IMR-90 (cell line): Measurements from ENCODE around the gene CTAG1B. TPM values are rescaled to one million over a fixed set of nuclear protein-coding genes. Genes with fewer than 3 reads are reported as not detected.

Experiments used
- ATAC-seq: fragments of 200-7000 bp; cut with Tn5 transposase; 2 replicates; pipeline ENCODE4 v1.9.1; 2020; ENCODE audit warnings: low read depth, mild to moderate bottlenecking, moderate library complexity
- BruUV-seq: library from RNA; stranded (reverse); fragments of 400-500 nt; replicated peaks from 2 replicates; lab custom pipeline; 2021; lab: Mats Ljungman, UMichigan
- CTCF ChIA-PET: fragments of 300-600 bp; formaldehyde crosslinking; extraction: SDS; loops from one replicate; lab custom pipeline; 2021; ENCODE audit warnings: antibody characterized with exemption; lab: Yijun Ruan, JAX
- POLR2A ChIA-PET: fragments of 300-600 bp; sonication (Branson Sonifier 250); formaldehyde crosslinking; loops from one replicate; lab custom pipeline; 2022; ENCODE audit warnings: antibody characterized with exemption; ENCODE audit not compliant: unreplicated experiment; lab: Charles Lee
- DNase-seq: peaks from one replicate; pipeline ENCODE4 v3.0.0; 2013
- H2AFZ ChIP-seq: replicated peaks from 2 replicates; pipeline ENCODE3; 2013; ENCODE audit warnings: low read length, mild to moderate bottlenecking; ENCODE audit not compliant: poor library complexity
- H2AK5ac ChIP-seq: 2 replicates; pipeline ENCODE4 v1.6.1; 2013; ENCODE audit warnings: low read depth, low read length, inconsistent platforms
- H2AK9ac ChIP-seq: replicated peaks from 2 replicates; pipeline ENCODE3; 2013; ENCODE audit warnings: mild to moderate bottlenecking, low read depth, low read length, moderate library complexity; ENCODE audit not compliant: poor library complexity
- H2BK120ac ChIP-seq: 2 replicates; pipeline ENCODE4 v1.6.1; 2013; ENCODE audit warnings: low read depth, low read length, inconsistent platforms
- H2BK15ac ChIP-seq: 3 replicates; pipeline ENCODE4 v1.6.1; 2013; ENCODE audit warnings: low read depth, low read length, inconsistent platforms
- H2BK20ac ChIP-seq: 2 replicates; pipeline ENCODE4 v1.6.1; 2013; ENCODE audit warnings: low read depth, mild to moderate bottlenecking, inconsistent platforms, low read length, moderate library complexity
- H2BK5ac ChIP-seq: 2 replicates; pipeline ENCODE4 v1.6.1; 2013; ENCODE audit warnings: mild to moderate bottlenecking, low read depth, low read length, inconsistent platforms; ENCODE audit not compliant: poor library complexity, severe bottlenecking
- H3K14ac ChIP-seq: replicated peaks from 2 replicates; pipeline ENCODE4 v1.6.1; 2013; ENCODE audit warnings: low read depth, low read length, inconsistent platforms
- H3K18ac ChIP-seq: 2 replicates; pipeline ENCODE4 v1.6.1; 2013; ENCODE audit warnings: low read depth, low read length, control low read depth
- H3K23ac ChIP-seq: 2 replicates; pipeline ENCODE4 v1.6.1; 2013; ENCODE audit warnings: low read depth, low read length, inconsistent platforms
- H3K27ac ChIP-seq: 2 replicates; pipeline ENCODE4 v1.5.1; 2013; ENCODE audit warnings: mild to moderate bottlenecking, control low read depth, low read length; ENCODE audit not compliant: insufficient read depth
- H3K27me3 ChIP-seq: 2 replicates; pipeline ENCODE4 v1.6.1; 2013; ENCODE audit warnings: low read length; ENCODE audit not compliant: control insufficient read depth, insufficient read depth
- H3K36me3 ChIP-seq: 2 replicates; pipeline ENCODE4 v1.6.1; 2013; ENCODE audit warnings: low read length, mixed read lengths; ENCODE audit not compliant: control insufficient read depth, insufficient read depth
- H3K4ac ChIP-seq: 2 replicates; pipeline ENCODE4 v1.6.1; 2013; ENCODE audit warnings: low read depth, low read length, inconsistent platforms
- H3K4me1 ChIP-seq: 2 replicates; pipeline ENCODE4 v1.6.1; 2013; ENCODE audit warnings: low read length, mixed read lengths; ENCODE audit not compliant: control insufficient read depth, insufficient read depth
- H3K4me2 ChIP-seq: 2 replicates; pipeline ENCODE4 v1.6.1; 2013; ENCODE audit warnings: low read depth, mild to moderate bottlenecking, control low read depth, low read length, moderate library complexity
- H3K4me3 ChIP-seq: 2 replicates; pipeline ENCODE4 v1.5.1; 2013; ENCODE audit warnings: low read depth, mild to moderate bottlenecking, control low read depth, low read length, moderate library complexity; ENCODE audit not compliant: insufficient read depth
- H3K56ac ChIP-seq: 2 replicates; pipeline ENCODE4 v1.6.1; 2013; ENCODE audit warnings: low read length, inconsistent platforms; ENCODE audit not compliant: insufficient read depth; ENCODE audit errors: extremely low read depth
- H3K79me1 ChIP-seq, 2 experiments: 2 replicates each; pipeline ENCODE4 v1.6.1; 2013; ENCODE audit warnings: low read length in 2 of 2, inconsistent platforms in 1 of 2, low read depth in 1 of 2
- H3K9ac ChIP-seq: 2 replicates; pipeline ENCODE4 v1.6.1; 2013; ENCODE audit warnings: low read depth, low read length, control low read depth
- H3K9me1 ChIP-seq: 2 replicates; pipeline ENCODE4 v1.6.1; 2013; ENCODE audit warnings: low read length, inconsistent platforms; ENCODE audit not compliant: insufficient read depth
- H3K9me3 ChIP-seq: 2 replicates; pipeline ENCODE4 v1.6.1; 2013; ENCODE audit warnings: low read length; ENCODE audit not compliant: control insufficient read depth, insufficient read depth
- H4K20me1 ChIP-seq: 2 replicates; pipeline ENCODE4 v1.6.1; 2013; ENCODE audit warnings: low read length, inconsistent platforms; ENCODE audit not compliant: insufficient read depth
- H4K5ac ChIP-seq: 2 replicates; pipeline ENCODE4 v1.6.1; 2013; ENCODE audit warnings: mild to moderate bottlenecking, low read depth, low read length, control low read depth
- H4K8ac ChIP-seq, 2 experiments: 2 replicates each; pipeline ENCODE4 v1.6.1; 2013; ENCODE audit warnings: low read depth in 2 of 2, low read length in 2 of 2, control low read depth in 1 of 2, inconsistent platforms in 1 of 2
- H4K91ac ChIP-seq: 2 replicates; pipeline ENCODE4 v1.6.1; 2013; ENCODE audit warnings: low read depth, low read length, inconsistent platforms; ENCODE audit not compliant: insufficient read depth
- BHLHE40 ChIP-seq: fragments of 150-350 bp; IDR thresholded peaks from 2 replicates; pipeline ENCODE4 v1.6.1; 2016; ENCODE audit warnings: mild to moderate bottlenecking, low read depth, low read length
- CEBPB ChIP-seq: IDR thresholded peaks from 2 replicates; pipeline ENCODE4 v1.6.1; 2012; ENCODE audit warnings: low read depth, low read length, improper control_type of control experiment
- CHD1 ChIP-seq: IDR thresholded peaks from 2 replicates; pipeline ENCODE4 v1.6.1; 2012; ENCODE audit warnings: low read depth, low read length, improper control_type of control experiment
- FOS ChIP-seq: fragments of 150-350 bp; IDR thresholded peaks from 2 replicates; pipeline ENCODE4 v1.6.1; 2016; ENCODE audit warnings: low read depth, low read length
- MAFK ChIP-seq: IDR thresholded peaks from 2 replicates; pipeline ENCODE4 v1.6.1; 2012; ENCODE audit warnings: low read depth, low read length, improper control_type of control experiment
- MAZ ChIP-seq: IDR thresholded peaks from 2 replicates; pipeline ENCODE4 v1.6.1; 2012; ENCODE audit warnings: low read depth, mild to moderate bottlenecking, low read length, improper control_type of control experiment, moderate library complexity, borderline replicate concordance
- MXI1 ChIP-seq: IDR thresholded peaks from 2 replicates; pipeline ENCODE4 v1.6.1; 2012; ENCODE audit warnings: low read depth, mild to moderate bottlenecking, low read length, moderate library complexity, borderline replicate concordance
- NFE2L2 ChIP-seq: fragments of 150-350 bp; IDR thresholded peaks from 2 replicates; pipeline ENCODE4 v1.6.1; 2016; ENCODE audit warnings: low read depth, mild to moderate bottlenecking, low read length
- POLR2A ChIP-seq: IDR thresholded peaks from 2 replicates; pipeline ENCODE4 v1.6.1; 2012; ENCODE audit warnings: mild to moderate bottlenecking, low read depth, low read length
- RAD21 ChIP-seq: IDR thresholded peaks from 2 replicates; pipeline ENCODE4 v1.6.1; 2012; ENCODE audit warnings: low read length, improper control_type of control experiment
- RCOR1 ChIP-seq: IDR thresholded peaks from 2 replicates; pipeline ENCODE4 v1.6.1; 2012; ENCODE audit warnings: mild to moderate bottlenecking, low read length, improper control_type of control experiment; ENCODE audit not compliant: insufficient replicate concordance
- RFX5 ChIP-seq: IDR thresholded peaks from 2 replicates; pipeline ENCODE4 v1.8.0; 2012; ENCODE audit warnings: low read depth, mild to moderate bottlenecking, low read length, moderate library complexity
- SMC3 ChIP-seq: fragments of 150-350 bp; IDR thresholded peaks from 2 replicates; pipeline ENCODE4 v1.6.1; 2016; ENCODE audit warnings: low read depth, mild to moderate bottlenecking, antibody characterized with exemption, low read length, moderate library complexity
- WGBS, 2 experiments: methylation state at CpG; one replicate each; pipeline versions ENCODE4 v1.1.5 to v1.1.7; 2013; ENCODE audit warnings: missing lambda C conversion rate in 2 of 2; ENCODE audit not compliant: insufficient read length in 1 of 2; ENCODE audit errors: extremely low coverage in 2 of 2; 5-methylcytosine and 5-hydroxymethylcytosine counted together
- dilution Hi-C: fragments of 300-500 bp; cut with HindIII; formaldehyde crosslinking; loops from one replicate; pipeline ENCODE4 v1.14.3; 2018; ENCODE audit warnings: low sequenced_read_pairs; ENCODE audit not compliant: unreplicated experiment
- in situ Hi-C: fragments of 300-500 bp; cut with MboI; formaldehyde crosslinking; loops from 3 replicates; pipeline ENCODE4 v1.14.3; 2019; ENCODE audit warnings: low sequenced_read_pairs, inconsistent platforms, mixed read lengths
- intact Hi-C: fragments of 100-400 bp; cut with micrococcal nuclease; formaldehyde crosslinking; loops from 2 replicates; pipeline ENCODE4 v1.10.0; 2022
- polyA plus RNA-seq, 3 experiments: library from polyadenylated mRNA; depleted of rRNA; stranded (reverse); fragments of >200 nt; gene quantifications; 2 replicates each; pipeline ENCODE4 v1.2.3, GENCODE V29; 2012; ENCODE audit warnings: low replicate concordance in 1 of 3
- total RNA-seq: library from RNA; depleted of rRNA; stranded (reverse); fragments of >200 nt; gene quantifications from 2 replicates; pipeline ENCODE4 v1.2.3, GENCODE V29; 2012
- TF ChIP-seq, protein P1 (sequence below): conservative IDR thresholded peaks from 2 replicates; pipeline ENCODE4 v1.5.1; 2012; ENCODE audit warnings: mild to moderate bottlenecking, low read depth, low read length, improper control_type of control experiment
- TF ChIP-seq, protein P2 (sequence below): fragments of 150-350 bp; IDR thresholded peaks from 2 replicates; pipeline ENCODE4 v1.6.1; 2017; ENCODE audit warnings: mild to moderate bottlenecking, antibody characterized with exemption, low read length, low read depth
- TF ChIP-seq, protein P3 (sequence below): fragments of 150-350 bp; IDR thresholded peaks from 2 replicates; pipeline ENCODE4 v1.6.1; 2016; ENCODE audit warnings: low read depth, mild to moderate bottlenecking, low read length, moderate library complexity, borderline replicate concordance

The CTAG1B gene
- total and polyA plus RNA-seq, 2 of the 4 experiments (the other 2 are of a cell fraction), result not detected

DNA sequence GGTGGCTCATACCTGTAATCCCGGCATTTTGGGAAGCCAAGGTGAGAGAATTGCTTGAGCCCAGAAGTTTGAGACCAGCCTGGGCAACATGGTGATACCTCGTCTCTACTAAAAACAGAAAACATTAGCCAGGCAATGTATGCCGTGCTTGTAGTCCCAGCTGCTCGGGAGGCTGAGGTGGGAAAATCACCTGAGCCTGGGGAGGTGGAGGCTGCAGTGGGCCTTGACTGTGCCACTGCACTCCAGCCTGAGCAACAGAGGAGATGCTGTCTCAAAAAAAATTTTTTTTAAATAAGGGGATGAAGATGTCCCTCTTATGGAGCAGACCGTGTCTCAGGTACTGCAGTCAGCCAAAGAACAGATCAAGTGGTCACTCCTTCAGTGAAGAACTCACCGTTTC, 13.5 kb downstream of the CTAG1B start:
- Histone ChIP-seq H2BK120ac (no peak overlapping the region), H4K8ac (no peak overlapping the region), H3K79me1 (no peaks in the 10 kb centered on the region), H2AFZ (no peak overlapping the region), H2BK20ac (no peak overlapping the region), H2AK9ac (no peak overlapping the region), H3K9me1 (no peaks in the 10 kb centered on the region), H3K23ac (no peak overlapping the region), H2BK5ac (no peak overlapping the region), H3K36me3 (no peaks in the 10 kb centered on the region), H4K20me1 (no peaks in the 10 kb centered on the region), H2AK5ac (no peak overlapping the region), H4K5ac (no peak overlapping the region), H2BK15ac (no peak overlapping the region), H3K4me3 (no peak overlapping the region), H3K56ac (no peak overlapping the region), H3K27ac (no peak overlapping the region), H3K18ac (no peak overlapping the region), H3K9ac (no peak overlapping the region), H3K14ac (no peak overlapping the region), H3K27me3 (peaks cover 5% of the 10 kb centered on the region), H3K4me2 (no peak overlapping the region), H3K4ac (no peak overlapping the region), H4K91ac (no peak overlapping the region), H3K9me3 (no peaks in the 10 kb centered on the region; the same call in 1 of the 2 replicates), H3K4me1 (no peaks in the 10 kb centered on the region; the same call in 1 of the 2 replicates)
- intact Hi-C loops, result no loop called here
- ChIA-PET CTCF (no interaction called here), POLR2A (no interaction called here)
- in situ Hi-C loops, result no loop called here
- no peak for DNase-seq
- dilution Hi-C loops, result no loop called here
- no peak for ATAC-seq
- no TSS peak for BruUV-seq
- TF ChIP-seq MXI1, result no peak
- TF ChIP-seq RCOR1, result no peak
- TF ChIP-seq POLR2A, result no peak
- TF ChIP-seq, protein P1, sequence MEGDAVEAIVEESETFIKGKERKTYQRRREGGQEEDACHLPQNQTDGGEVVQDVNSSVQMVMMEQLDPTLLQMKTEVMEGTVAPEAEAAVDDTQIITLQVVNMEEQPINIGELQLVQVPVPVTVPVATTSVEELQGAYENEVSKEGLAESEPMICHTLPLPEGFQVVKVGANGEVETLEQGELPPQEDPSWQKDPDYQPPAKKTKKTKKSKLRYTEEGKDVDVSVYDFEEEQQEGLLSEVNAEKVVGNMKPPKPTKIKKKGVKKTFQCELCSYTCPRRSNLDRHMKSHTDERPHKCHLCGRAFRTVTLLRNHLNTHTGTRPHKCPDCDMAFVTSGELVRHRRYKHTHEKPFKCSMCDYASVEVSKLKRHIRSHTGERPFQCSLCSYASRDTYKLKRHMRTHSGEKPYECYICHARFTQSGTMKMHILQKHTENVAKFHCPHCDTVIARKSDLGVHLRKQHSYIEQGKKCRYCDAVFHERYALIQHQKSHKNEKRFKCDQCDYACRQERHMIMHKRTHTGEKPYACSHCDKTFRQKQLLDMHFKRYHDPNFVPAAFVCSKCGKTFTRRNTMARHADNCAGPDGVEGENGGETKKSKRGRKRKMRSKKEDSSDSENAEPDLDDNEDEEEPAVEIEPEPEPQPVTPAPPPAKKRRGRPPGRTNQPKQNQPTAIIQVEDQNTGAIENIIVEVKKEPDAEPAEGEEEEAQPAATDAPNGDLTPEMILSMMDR, result no peak
- TF ChIP-seq CEBPB, result no peak
- no peak for TF ChIP-seq BHLHE40
- no peak for TF ChIP-seq FOS
- TF ChIP-seq RFX5, result no peak
- TF ChIP-seq, protein P2, sequence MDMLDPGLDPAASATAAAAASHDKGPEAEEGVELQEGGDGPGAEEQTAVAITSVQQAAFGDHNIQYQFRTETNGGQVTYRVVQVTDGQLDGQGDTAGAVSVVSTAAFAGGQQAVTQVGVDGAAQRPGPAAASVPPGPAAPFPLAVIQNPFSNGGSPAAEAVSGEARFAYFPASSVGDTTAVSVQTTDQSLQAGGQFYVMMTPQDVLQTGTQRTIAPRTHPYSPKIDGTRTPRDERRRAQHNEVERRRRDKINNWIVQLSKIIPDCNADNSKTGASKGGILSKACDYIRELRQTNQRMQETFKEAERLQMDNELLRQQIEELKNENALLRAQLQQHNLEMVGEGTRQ, result no peak
- TF ChIP-seq NFE2L2, result no peak
- no peak for TF ChIP-seq MAFK
- TF ChIP-seq, protein P3, sequence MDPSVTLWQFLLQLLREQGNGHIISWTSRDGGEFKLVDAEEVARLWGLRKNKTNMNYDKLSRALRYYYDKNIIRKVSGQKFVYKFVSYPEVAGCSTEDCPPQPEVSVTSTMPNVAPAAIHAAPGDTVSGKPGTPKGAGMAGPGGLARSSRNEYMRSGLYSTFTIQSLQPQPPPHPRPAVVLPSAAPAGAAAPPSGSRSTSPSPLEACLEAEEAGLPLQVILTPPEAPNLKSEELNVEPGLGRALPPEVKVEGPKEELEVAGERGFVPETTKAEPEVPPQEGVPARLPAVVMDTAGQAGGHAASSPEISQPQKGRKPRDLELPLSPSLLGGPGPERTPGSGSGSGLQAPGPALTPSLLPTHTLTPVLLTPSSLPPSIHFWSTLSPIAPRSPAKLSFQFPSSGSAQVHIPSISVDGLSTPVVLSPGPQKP, result no peak
- TF ChIP-seq CHD1, result no peak
- TF ChIP-seq MAZ, result no peak
- no peak for TF ChIP-seq RAD21
- no peak for TF ChIP-seq SMC3
- WGBS, 2 experiments, result 46% methylated on average over 2 of the region's 6 CpGs; no CpG with 5 or more reads in 1 of the 2 experiments
